Epithelial cell of esophagus (primary cell): Measurements from ENCODE around the gene IFNAR2.

Source experiments
- DNase-seq: peaks from one replicate; pipeline ENCODE4 v3.0.0; 2010; ENCODE audit warnings: low read depth
- H3K4me3 ChIP-seq: 2 replicates; pipeline ENCODE4 v1.5.1; 2011; ENCODE audit warnings: mild to moderate bottlenecking, low read length, control low read depth
- CTCF ChIP-seq: IDR thresholded peaks from 2 replicates; pipeline ENCODE4 v1.5.1; 2011; ENCODE audit warnings: low read depth, mild to moderate bottlenecking, low read length, control low read depth, inconsistent platforms; ENCODE audit not compliant: insufficient read depth; ENCODE audit errors: missing control alignments

Gene IFNAR2

GRCh38 chr21:33229784-33230544 is at the start of gene IFNAR2:
IFNAR2 (plus strand) TSS chr21:33229938; CDS start chr21:33241923, 11,985 bp downstream.
- peak within 1 kb of the TSS; percentile 69 for H3K4me3 ChIP-seq
- DNase-seq = peak; percentile 58
- no peak for TF ChIP-seq CTCF

GRCh38 chr21:33185852-33186251 is 43.9 kb upstream of the IFNAR2 start:
- DNase-seq = no peak
- TF ChIP-seq CTCF = no peak
- H3K4me3 ChIP-seq = no peak overlapping the region

GRCh38 chr21:33187276-33187675 is 42.5 kb upstream of the IFNAR2 start:
- no peak for DNase-seq
- H3K4me3 ChIP-seq = no peak overlapping the region
- no peak for TF ChIP-seq CTCF

GRCh38 chr21:33189237-33189636 is 40.5 kb upstream of the IFNAR2 start:
- no peak for DNase-seq

GRCh38 chr21:33189824-33190223 is 39.9 kb upstream of the IFNAR2 start:
- no peak overlapping the region for H3K4me3 ChIP-seq
- no peak for TF ChIP-seq CTCF
- DNase-seq = no peak

More at GRCh38 chr21:33189237-33189636, 40.5 kb upstream of the IFNAR2 start:
- H3K4me3 ChIP-seq = no peak overlapping the region
- no peak for TF ChIP-seq CTCF

GRCh38 chr21:33196941-33197374 is 32.8 kb upstream of the IFNAR2 start:
- DNase-seq = peak; percentile 72
- H3K4me3 ChIP-seq = no peak overlapping the region
- TF ChIP-seq CTCF = peak; percentile 69

GRCh38 chr21:33197496-33197895 is 32.2 kb upstream of the IFNAR2 start:
- no peak for TF ChIP-seq CTCF
- DNase-seq = no peak
- no peak overlapping the region for H3K4me3 ChIP-seq
